H54 (cell line): ENCODE data around the gene TSKS.
A peak's percentile ranks its signal among the peaks of the same experiment; 100 is the strongest.
"Not testable (repeated sequence)": the region's sequence is repeated elsewhere in the genome, so short reads cannot be mapped to it uniquely, and the experiment has no call there.

ENCODE experiments used
- DNase-seq: peaks from one replicate; pipeline ENCODE4 v3.0.0; 2011; ENCODE audit warnings: low spot score, mixed read lengths; ENCODE audit not compliant: insufficient read length
- FAIRE-seq: peaks from 3 replicates; lab custom pipeline; 2011; peaks lifted over from hg19 to GRCh38; lab: Jason Lieb, UNC
- POLR2A ChIP-seq: IDR thresholded peaks from 2 replicates; pipeline ENCODE4 v1.6.1; 2011; ENCODE audit warnings: low read depth, mild to moderate bottlenecking, low read length

The TSKS gene

DNA sequence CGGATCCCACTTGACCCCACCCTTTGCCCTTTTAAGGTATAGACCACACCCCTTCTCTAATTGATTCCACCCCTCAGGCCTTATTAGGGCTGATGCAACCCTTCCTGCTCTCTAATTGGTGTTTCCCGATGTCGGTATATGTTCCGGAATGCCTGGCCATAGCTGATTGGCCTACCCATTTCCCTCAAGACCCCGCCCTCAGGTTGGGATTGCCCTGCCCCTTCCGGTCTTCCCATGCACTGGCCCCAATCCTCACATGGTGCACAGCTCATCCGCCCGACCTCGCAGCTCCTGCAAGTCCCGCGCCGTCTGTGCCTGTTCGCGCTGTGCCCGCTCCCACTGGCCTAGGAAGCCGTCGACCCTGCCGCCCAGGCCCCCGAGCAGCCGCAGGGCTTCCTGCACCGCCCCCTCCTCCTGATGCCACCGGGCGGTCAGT lies 18.1 kb downstream of the TSKS start:
- TF ChIP-seq POLR2A = no peak
- DNase-seq (no peak), FAIRE-seq (no peak)

DNA sequence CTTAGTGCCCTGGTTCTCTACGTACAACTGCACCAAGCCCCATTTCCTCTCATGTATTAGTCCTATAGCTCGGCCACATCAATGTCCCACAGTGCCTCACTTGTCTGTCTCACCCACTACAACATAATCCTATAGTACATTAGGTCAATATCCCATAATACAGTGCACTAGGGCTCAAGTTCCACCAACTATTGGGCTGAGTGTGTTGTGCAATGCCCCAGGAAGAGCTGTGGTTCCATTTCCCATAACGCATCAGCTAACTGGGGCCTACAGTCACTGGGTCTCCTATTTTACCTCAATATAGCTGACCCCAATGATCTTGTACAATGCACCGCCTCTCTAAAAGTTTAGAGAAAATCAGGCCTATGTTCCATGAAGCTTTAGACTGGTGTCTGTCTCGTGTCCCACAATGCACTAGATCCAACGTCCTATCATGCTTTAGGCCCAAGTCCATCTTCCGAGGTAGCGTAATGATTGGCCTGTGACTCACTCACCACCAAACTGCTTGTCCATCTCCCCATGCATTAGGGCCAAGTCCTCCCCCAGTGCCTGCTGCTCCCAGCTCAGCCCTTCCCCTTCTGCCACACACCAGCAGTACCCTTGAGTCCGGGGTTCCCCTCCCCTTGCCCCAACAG lies 21.8 kb downstream of the TSKS start:
- TF ChIP-seq POLR2A = no peak
- no peak for DNase-seq
- FAIRE-seq = no peak

DNA sequence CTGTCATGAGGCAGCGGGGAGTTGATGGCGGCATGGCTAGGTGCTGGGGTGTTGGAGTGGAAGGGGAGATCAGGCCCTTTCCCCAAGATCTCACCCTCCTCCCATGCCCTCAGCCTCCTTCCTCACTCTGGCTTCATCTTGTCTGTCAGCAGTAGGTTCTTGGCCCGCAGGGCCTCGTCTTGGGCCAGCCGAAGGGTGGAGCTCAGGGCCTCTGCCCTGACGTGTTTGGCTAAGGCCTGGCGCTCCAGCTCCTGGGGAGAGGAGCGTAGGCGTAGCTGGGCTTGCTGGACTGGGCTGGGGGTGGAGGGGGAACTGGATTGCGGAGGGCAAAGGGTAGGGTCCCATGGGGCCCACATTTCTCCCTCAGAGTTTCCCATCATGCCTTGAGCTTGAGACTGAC lies 23.2 kb downstream of the TSKS start:
- DNase-seq = no peak
- TF ChIP-seq POLR2A = no peak
- no peak for FAIRE-seq

DNA sequence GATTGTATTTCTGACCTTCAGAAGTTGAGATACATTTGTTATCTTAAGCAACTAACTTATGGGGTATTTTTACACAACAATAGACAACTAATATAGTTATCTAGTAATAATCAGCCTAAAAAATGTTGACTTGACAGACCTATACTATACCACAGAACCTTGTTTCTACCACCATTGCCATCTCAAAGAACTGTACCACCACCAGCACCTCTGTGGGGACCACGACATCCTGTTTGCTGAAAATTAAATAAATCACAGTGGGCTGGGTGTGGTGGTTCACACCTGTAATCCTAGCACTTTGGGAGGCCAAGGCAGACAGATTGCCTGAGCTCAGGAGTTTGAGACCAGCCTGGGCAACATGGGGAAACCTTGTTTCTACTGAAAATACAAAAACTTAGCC lies 24.0 kb downstream of the TSKS start:
- no peak for FAIRE-seq
- TF ChIP-seq POLR2A = no peak
- no peak for DNase-seq

DNA sequence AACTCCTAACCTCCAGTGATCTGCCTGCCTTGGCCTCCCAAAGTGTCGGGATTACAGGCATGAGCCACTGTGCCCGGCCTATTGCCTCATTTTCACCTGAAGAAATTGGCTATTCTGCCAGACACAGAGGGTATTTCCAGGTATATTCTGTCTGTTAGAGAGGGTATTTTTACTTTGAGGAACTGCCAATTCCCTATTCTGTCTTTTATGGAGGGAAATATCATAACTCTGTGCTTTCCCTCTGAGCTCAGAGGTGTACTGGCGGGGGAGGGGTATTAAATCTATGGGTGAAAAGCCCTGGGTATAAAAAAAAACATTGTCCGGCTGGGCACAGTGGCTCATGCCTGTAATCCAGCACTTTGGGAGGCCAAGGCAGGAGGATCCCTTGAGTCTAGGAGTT lies 24.8 kb downstream of the TSKS start:
- TF ChIP-seq POLR2A = no peak
- DNase-seq (no peak), FAIRE-seq (no peak)

DNA sequence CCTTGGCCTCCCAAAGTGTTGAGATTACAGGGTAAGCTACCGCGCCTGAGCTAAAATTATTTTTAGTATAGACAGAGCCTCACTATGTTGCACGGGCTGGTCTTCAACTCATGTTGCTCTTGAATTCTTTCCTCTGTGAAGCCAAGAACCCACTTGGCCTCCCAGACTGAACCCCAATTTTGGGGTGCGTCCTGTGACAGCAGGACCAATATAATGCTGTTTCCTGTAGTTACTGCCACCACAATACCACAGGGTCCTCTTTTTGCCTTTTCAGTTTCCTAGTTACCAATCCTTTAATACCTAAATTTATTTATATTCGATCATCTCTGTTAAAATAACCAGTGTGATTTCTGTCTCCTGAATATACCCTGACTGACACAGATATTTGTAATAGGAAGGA lies 32.9 kb downstream of the TSKS start:
- FAIRE-seq (no peak), DNase-seq (no peak)
- TF ChIP-seq POLR2A = no peak

DNA sequence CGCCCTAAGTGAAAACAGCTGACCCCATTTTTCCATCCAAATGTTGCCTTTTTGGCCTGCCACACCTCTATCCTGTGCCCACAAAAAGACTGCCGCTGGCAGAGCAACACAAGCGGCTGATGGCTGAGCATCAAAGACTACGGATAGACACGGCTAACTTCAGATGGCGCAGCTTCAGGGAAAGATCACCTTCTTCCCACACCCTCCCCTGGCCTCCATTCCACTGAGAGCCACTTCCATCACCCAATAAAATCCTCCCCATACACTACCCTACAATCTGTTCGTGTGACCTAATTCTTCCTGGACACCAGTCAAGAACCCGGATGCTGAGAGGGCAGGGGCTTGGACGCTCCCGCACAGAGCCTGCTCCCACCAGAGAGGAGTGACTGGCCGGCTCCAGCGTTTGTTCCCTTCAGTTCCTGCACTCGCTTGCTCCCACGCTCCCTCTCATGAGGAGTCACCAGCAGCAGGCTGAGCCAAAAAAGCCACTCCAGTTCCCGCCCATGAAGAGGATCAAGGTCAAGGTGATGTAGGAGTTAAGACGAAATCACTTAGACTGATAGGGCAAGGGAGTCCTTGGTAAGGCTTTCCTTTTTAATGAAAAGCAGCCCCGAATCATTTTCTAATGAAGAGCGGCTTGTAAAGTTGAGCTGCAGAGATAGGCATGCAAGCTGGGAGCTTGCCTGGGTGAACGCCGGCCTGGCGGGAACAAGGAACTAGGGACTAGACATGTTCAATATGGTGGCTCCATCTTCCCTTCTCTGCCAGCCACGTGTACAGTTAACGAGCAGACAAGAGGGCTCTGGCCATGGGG lies 35.7 kb downstream of the TSKS start:
- no peak for FAIRE-seq
- no peak for TF ChIP-seq POLR2A
- DNase-seq = no peak

DNA sequence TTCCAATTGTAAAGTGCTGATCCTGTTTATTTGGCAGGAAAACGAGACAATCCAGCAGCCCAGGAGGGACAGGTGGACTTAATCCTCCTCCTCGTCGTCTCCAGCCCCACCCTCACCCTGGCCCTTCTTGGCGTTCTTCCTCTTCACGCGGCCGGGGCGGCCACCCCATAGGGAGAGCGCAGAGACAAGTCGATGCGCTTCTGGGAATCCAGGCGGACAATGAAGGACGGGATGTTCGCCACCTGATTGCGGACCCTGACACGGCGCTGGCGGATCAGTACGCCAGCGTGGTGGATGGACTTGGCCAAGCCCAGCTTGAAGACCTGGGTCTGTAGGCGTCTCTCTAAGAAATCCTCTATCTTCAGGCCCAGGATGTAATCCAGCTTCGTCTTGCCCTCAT lies 43.7 kb downstream of the TSKS start:
- FAIRE-seq, DNase-seq: not testable (repeated sequence)

DNA sequence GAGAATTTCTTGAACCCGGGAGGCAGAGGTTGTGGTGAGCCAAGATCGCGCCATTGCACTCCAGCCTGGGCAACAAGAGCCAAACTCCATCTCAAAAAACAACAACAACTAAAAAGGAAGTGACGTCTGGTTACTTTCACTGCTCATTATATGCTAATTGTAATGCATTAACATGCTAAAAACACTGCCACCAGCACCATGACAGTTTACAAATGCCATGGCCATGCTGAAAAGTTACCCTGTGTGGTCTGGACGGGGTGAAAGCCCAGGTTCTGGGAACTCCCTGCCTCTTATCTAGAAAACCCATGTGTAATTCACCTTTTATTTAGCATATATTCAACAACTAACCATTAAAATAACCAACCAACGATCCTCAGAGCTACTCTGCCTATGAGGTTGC lies 44.1 kb downstream of the TSKS start:
- FAIRE-seq = no peak
- DNase-seq = no peak
- no peak for TF ChIP-seq POLR2A

DNA sequence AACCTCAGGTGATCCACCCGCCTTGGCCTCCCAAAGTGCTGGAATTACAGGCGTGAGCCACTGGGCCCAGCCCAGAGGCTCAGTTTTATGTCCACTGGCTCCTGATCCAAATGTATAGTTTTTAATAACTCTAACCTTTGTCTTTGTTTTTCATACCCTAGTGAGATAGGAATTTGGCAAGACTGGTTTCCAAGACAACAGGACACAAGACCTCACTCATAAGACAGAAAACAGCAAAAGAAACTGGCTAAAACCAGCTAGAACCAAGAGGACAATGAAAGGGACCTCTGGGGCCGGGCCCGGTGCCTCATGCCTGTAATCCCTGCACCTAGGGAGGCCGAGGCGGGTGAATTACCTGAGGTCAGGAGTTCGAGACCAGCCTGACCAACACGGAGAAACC lies 44.6 kb downstream of the TSKS start:
- DNase-seq (no peak), FAIRE-seq (no peak)
- no peak for TF ChIP-seq POLR2A

DNA sequence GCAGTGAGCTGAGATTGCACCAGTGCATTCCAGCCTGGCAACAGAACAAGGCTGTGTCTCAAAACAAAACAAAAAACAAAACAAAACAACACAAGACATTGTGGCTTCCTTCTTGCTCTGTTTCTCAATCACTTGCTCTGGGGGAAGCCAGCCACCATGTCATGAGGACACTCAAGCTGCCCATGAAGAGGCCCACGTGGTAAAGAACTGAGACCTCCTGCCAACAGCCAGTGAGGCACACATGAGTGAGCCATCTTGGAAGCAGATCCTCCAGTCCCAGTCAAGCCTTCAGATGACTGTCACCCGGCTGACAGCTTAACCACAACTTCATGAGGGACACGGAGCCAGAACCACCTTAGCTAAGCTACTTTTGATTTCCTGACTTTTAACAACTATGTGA lies 47.0 kb downstream of the TSKS start:
- DNase-seq (no peak), FAIRE-seq (no peak)
- TF ChIP-seq POLR2A = no peak

DNA sequence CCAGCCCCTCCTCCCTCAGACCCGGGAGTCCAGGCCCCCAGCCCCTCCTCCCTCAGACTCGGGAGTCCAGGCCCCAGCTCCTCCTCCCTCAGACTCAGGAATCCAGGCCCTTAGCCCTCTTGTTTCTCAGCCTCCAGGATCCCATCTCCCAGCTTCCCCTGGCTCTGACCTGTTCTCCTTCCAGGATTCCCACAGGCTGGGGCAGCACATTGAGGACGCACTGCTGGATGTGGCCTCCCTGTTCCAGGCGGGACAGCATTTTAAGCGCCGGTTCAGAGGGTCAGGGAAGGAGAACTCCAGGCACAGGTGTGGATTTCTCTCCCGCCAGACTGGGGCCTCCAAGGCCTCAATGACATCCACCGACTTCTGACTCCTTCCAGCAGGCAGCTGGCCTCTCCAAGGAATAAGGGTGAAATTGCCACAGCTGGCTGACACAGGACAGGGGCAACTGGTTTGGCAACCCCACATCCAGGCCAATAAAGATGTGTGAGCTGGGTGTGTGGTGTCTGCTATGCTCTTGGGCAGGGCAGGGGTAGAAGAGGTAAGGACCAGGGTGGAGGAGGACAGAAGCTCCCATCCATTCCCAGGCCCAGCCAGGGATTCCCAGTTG lies 49.8 kb downstream of the TSKS start:
- TF ChIP-seq POLR2A = no peak
- FAIRE-seq (no peak), DNase-seq (no peak)

DNA sequence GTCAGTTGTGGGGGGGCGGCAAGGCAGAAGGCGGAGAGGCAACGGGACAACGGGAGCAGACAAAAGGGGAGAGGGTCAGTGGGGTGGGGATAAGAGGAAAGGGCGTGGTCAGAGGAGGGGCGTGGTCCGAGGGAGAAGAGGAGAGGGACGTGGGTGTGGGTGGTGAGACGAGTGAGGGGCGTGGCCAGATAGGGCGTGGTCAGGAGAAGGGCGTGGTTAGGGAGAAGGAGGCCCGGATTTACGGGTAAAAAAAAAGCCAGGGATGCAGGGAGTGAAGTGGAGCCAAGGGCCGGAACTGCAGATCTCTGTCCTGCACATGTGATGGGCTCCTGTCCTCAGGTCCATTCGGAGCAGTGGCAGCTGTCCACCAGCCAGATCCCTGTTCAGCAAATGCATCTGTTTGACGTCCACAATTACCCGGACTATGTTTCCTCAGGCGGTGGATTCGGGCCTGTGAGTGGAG lies 50.7 kb downstream of the TSKS start:
- no peak for TF ChIP-seq POLR2A
- FAIRE-seq (no peak), DNase-seq (peak; percentile 68)

DNA sequence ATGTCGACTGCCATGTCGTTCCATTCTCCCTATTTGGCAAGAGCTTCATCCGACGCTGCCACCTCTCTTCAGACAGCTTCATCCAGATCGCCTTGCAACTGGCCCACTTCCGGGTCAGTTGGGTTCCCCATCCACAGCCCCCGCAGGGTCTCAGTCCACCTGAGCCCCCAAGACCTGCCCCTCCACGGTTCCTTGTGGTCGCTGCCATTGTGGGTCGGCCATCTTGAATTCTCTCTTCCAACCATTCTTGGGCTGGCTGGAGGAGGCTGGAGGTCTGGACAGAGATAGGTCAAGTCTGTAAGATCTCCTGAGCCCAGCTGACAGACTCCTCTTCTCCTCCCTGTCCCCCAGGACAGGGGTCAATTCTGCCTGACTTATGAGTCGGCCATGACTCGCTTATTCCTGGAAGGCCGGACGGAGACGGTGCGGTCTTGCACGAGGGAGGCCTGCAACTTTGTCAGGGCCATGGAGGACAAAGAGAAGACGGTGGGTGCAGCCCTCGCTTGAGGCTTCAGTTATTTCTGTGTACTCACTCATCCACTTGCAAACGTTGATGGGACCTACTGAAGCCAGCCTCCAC lies 52.6 kb downstream of the TSKS start:
- DNase-seq (no peak), FAIRE-seq (no peak)
- no peak for TF ChIP-seq POLR2A
